Thyroid gland (tissue), 4 donors: ENCODE data around the gene ANKZF1.
"Not testable (repeated sequence)": the region's sequence is repeated elsewhere in the genome, so short reads cannot be mapped to it uniquely, and the experiment has no call there.

ENCODE experiments used
- CTCF ChIP-seq, 6 experiments: fragments of 200-600 bp in 3 of 6; fragments of 450-650 bp in 3 of 6; sonication (generic) in 3 of 6; IDR thresholded peaks; one replicate each; pipeline ENCODE4 v1.5.1; 2016 to 2019; ENCODE audit warnings: antibody characterized with exemption in 6 of 6, mild to moderate bottlenecking in 2 of 6, inconsistent platforms in 1 of 6, moderate library complexity in 1 of 6
- POLR2A ChIP-seq, 2 donors: fragments of 450-650 bp; IDR thresholded peaks; one replicate each; pipeline ENCODE4 v1.6.1; 2017; ENCODE audit warnings: antibody characterized with exemption in 2 of 2, mild to moderate bottlenecking in 2 of 2, moderate library complexity in 1 of 2

GRCh38 chr2:219201331-219201730 lies 28.3 kb upstream of the ANKZF1 start:
- TF ChIP-seq CTCF, POLR2A (IDR thresholded peaks at IDR 0.05): not testable (repeated sequence)
